ENCODE measurements around the gene ARHGEF17.

Gene ARHGEF17

DNA sequence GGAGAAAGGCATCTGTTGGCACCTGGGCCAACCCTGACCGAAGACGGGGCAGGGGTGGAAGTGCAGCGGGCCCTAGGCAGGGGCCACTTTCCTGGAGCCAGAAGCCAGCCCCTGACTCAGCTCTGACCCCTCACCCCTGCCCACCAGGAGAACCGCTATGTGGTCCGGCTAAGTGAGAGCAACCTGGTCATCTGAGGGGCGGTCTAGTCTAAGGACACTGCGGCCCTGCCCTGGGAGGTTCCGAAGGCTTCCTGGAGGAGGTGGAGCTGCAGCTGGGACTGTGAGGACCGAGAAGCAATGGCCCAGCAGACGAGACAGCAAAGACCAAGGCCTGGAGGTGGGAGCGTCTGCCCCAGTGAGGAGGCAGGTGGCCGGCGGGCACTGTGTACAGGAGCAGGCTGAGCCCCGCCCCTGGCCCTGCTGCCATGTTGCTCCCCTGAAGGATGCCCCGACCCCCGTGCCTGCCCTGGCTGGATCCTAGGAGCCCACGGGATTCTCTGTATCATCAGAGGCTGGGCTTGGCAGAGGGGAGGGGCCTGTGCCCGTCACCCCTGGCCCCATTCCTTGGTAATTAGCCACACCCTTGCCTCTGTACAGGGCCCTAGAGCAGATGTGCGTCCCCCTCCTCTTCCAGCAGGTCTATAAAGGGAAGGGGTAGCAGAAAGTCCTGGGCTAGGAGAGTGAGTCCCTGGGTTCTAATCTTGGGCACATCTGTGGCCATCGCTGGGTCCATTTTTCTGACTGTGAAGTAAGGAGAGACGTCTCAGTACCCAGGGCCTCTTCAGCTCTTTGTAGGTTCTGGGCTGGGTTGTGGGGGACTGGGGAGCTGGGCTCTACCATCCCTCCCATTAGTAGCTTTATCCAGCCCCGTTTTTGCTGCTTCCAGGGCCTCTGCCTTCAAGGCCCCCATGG, 87.5 kb downstream of the ARHGEF17 start:
- no peak for DNase-seq
- Mint-ChIP-seq H3K4me3 (no peak overlapping the region), H3K27me3 (no peaks in the 10 kb centered on the region), H3K4me1 (no peaks in the 10 kb centered on the region), H3K27ac (no peak overlapping the region), H3K9me3 (no peaks in the 10 kb centered on the region), H3K36me3 (peaks cover 15% of the 10 kb centered on the region)
- CTCF ChIA-PET = interaction anchor here (0.6 to 7.3 kb wide), 4 partner anchors 8 to 266 kb away, joined by 3 to 49 read pairs (median 10); no protein-coding TSS in a partner anchor

DNA sequence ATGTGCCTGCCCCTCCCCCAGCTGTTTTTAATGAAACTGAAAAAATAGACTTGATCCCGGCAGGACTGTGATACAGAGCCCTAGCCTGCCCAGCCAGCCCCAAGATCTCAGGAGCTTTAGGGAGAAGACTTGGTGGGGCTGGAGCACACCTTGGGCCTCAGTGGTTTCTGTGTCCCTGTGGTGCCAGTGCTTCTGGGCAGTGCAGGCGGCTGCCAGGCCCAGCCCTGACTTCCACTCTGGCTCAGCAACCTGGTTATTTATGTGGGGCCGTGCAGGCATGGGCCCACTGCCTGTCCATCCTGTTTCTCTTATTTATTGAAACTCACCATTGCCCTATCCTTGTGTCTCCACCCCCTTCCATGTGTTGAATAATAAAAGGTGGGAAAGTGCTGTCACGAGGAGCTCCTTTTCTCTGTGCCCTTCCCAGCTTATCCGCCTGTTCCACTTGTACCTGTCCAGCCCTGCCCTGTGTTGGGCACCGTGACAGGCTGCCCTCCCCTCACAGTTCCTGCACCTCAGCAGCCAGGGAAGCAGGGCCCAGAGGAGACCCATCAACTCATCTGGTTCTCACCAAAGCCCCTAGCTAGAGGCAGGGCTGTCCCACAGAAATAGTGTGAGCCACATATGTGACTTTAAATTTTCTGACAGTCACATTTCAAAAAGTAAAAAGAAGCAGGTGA, 88.3 kb downstream of the ARHGEF17 start:
- no peaks in the 10 kb centered on the region for H3K9me3 Mint-ChIP-seq
- CTCF ChIA-PET = interaction anchor here (0.6 to 7.3 kb wide), 5 partner anchors 8 to 265 kb away, joined by 3 to 49 read pairs (median 4); no protein-coding TSS in a partner anchor
- H3K4me3 Mint-ChIP-seq = no peak overlapping the region
- H3K27me3 Mint-ChIP-seq = no peaks in the 10 kb centered on the region
- no peak for DNase-seq
- H3K27ac Mint-ChIP-seq = no peak overlapping the region
- H3K36me3 Mint-ChIP-seq = peaks cover 15% of the 10 kb centered on the region
- H3K4me1 Mint-ChIP-seq = no peaks in the 10 kb centered on the region

DNA sequence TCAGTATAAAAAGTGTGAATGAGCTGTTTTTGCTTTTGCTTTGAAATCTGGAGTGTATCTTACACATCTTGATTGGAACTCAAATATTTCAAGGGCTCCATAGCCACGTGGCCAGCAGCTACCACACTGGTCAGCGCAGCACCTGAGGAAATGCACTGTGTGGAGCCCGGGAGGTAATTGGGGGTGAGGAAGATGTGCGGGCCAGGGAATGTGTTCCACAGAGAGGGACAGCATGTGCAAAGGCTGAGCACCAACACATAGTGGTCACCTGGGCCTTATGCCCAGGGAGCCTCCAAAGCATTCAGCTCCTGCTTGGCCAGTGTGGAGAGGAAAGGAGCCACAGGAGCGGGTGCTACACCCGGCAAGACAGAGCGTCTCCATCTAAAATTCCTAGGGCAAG, 88.9 kb downstream of the ARHGEF17 start:
- Mint-ChIP-seq H3K9me3 (no peaks in the 10 kb centered on the region), H3K27ac (no peak overlapping the region), H3K27me3 (no peaks in the 10 kb centered on the region), H3K36me3 (peaks cover 15% of the 10 kb centered on the region), H3K4me1 (no peaks in the 10 kb centered on the region), H3K4me3 (no peak overlapping the region)
- no peak for DNase-seq
- CTCF ChIA-PET = interaction anchor here (1.1 to 7.3 kb wide), 3 partner anchors 13 to 265 kb away, joined by 3 to 49 read pairs (median 15); no protein-coding TSS in a partner anchor

DNA sequence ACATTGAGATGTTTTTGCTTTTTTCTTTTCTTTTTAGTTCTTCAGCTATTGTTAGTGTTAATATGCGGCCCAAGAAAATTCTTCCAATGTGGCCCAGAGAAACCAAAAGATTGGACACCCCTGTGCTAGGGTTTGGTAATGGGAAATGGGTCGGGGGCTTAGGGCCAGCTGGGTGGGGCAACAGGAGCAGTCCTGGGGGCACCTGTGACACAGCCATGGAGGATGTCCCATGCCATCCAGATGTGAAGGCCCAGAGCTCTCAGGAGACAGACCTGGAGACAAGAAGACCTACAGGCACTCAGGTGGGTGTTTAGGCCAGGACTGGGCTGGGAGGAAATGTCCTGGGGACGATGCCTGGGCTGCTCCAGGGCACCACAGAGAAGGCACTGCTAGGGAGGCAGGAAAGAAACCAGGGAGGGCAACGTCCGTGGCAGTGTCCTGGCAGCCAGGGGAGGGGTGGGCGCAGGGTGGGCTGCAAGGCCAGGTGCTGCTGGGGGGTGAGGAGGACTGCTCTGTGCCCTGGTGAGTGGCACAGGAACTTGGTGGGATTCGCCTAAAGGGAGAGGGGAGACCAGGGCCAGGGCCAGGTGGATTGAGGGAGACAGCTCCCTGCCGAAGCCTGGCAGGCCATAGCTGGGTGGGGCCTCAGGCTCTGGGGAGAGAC, 89.5 kb downstream of the ARHGEF17 start:
- Mint-ChIP-seq H3K4me1 (no peaks in the 10 kb centered on the region), H3K27ac (peak overlapping the region; percentile 75), H3K9me3 (no peaks in the 10 kb centered on the region), H3K4me3 (no peak overlapping the region), H3K36me3 (peaks cover 15% of the 10 kb centered on the region), H3K27me3 (no peaks in the 10 kb centered on the region)
- no peak for DNase-seq
- CTCF ChIA-PET = interaction anchor here (1.1 to 7.3 kb wide), 3 partner anchors 13 to 264 kb away, joined by 3 to 49 read pairs (median 15); no protein-coding TSS in a partner anchor

DNA sequence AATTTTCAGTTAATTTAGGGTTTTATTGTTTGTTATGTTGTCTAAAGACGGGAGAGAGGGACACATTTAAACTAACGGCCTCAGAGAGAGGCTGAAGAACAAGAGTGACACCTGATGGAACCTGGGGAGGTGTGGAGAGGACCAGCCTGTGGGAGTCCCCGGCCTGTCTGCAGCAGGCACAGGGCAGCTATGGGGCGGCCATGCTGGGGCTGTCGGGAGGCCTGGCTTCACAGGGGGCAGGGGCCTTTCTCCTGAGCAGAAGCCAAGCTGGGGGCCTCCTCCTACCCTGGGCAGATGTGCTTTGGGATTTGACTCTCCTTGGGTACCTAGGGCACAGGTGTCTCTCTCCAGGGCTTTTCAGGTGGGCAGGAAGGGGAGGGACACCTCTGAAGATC, 90.1 kb downstream of the ARHGEF17 start:
- Mint-ChIP-seq H3K36me3 (peaks cover 14% of the 10 kb centered on the region), H3K27ac (no peak overlapping the region), H3K9me3 (no peaks in the 10 kb centered on the region), H3K4me3 (no peak overlapping the region), H3K4me1 (no peaks in the 10 kb centered on the region), H3K27me3 (no peaks in the 10 kb centered on the region)
- no peak for DNase-seq
- CTCF ChIA-PET = interaction anchor here (3.2 to 7.3 kb wide), 2 partner anchors 47 to 264 kb away, joined by 15 to 49 read pairs; no protein-coding TSS in a partner anchor

DNA sequence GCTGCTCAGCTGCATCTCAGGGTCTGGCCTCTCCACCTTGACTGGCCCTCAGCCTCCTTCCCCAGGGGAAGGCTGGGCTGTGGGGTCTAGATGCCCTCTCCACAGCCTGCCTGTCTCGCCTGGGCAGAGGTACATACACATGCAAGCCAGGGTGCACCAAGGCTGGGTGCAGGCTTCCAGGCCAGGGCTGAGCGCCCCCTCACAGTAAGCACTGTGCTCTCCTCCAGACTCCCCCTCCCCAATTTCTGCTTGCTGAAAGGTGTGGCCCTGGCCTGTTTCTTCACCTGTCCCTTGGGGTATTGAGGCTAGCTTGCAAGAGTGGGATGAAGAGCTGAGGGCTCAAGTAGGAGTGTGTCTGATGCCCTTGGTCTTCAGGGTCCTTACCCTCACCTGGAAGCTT, 90.6 kb downstream of the ARHGEF17 start:
- Mint-ChIP-seq H3K36me3 (peaks cover 8% of the 10 kb centered on the region), H3K9me3 (no peaks in the 10 kb centered on the region), H3K4me3 (no peak overlapping the region), H3K27me3 (no peaks in the 10 kb centered on the region), H3K4me1 (no peaks in the 10 kb centered on the region), H3K27ac (no peak overlapping the region)
- CTCF ChIA-PET = interaction anchor here (3.2 to 7.3 kb wide), 3 partner anchors 48 to 263 kb away, joined by 15 to 49 read pairs (median 19); no protein-coding TSS in a partner anchor
- DNase-seq = no peak

DNA sequence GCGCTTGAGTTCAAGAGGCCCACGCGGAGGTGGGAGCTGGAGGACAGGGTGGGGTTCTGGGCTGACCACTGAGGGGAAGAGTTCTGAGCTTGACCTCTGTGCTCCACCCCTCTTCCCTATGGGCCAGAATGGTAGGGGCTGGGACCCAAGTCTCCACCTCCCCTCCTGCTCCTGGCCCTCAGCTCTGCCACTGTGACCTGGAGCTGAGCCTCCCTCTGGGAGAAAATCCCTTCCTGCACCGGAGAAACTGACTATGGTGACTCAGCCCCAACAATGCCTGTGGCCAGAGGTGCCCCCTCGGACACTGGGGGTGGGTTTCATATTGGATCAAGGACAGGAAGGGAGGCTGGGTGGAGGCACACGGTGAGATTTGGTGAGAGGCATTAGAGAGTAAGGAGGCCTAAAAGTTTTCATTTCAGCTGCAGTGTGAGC, 91.1 kb downstream of the ARHGEF17 start:
- CTCF ChIA-PET = interaction anchor here (0.6 to 7.3 kb wide), 5 partner anchors 48 to 262 kb away, joined by 3 to 49 read pairs (median 4); no protein-coding TSS in a partner anchor
- H3K27ac Mint-ChIP-seq = no peak overlapping the region
- H3K4me3 Mint-ChIP-seq = no peak overlapping the region
- H3K4me1 Mint-ChIP-seq = no peaks in the 10 kb centered on the region
- DNase-seq = no peak
- no peaks in the 10 kb centered on the region for H3K9me3 Mint-ChIP-seq
- peaks cover 6% of the 10 kb centered on the region for H3K36me3 Mint-ChIP-seq
- no peaks in the 10 kb centered on the region for H3K27me3 Mint-ChIP-seq

DNA sequence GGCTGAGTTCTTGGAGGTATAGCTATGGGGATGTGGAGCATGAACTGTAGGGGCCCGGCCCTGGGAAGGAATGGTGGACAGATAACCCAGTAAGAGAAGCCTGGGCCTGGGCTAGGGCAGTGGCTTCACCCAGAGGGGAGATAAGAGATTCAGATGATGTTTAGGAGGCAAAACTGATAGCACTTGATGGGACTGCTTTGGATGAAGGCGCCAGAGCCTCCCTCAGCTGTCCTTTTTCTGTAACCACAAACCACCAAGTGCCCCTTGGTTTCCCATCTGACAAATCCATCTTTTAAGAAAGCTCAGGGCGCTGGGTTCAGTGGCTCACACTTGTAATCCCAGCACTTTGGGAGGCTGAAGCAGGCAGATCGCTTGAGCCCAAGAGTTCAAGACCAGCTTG, 91.6 kb downstream of the ARHGEF17 start:
- Mint-ChIP-seq H3K4me1 (no peaks in the 10 kb centered on the region), H3K27ac (no peak overlapping the region), H3K9me3 (no peaks in the 10 kb centered on the region), H3K4me3 (no peak overlapping the region), H3K36me3 (peaks cover 6% of the 10 kb centered on the region), H3K27me3 (no peaks in the 10 kb centered on the region)
- CTCF ChIA-PET = interaction anchor here (0.6 to 7.3 kb wide), 5 partner anchors 49 to 262 kb away, joined by 3 to 49 read pairs (median 4); no protein-coding TSS in a partner anchor
- DNase-seq = no peak

DNA sequence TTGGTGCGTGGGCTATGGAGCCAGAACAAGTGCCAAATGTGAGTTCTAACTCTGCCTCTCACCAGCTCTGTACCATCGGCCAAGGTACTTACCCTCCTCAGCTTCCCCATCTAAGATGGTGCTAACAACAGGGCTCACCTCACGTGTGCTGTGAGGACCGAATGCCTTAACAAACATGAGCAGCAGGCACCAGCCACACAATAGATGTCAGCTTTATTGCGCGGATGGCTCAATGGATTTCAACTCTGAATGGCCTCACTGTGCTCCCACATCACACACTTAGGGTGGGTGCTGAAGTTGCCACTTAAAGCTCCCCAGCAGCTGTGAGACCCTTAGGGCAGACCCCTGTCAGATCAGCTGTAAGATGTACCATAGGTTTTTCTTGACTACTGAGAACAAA, 92.2 kb downstream of the ARHGEF17 start:
- H3K27ac Mint-ChIP-seq = no peak overlapping the region
- no peaks in the 10 kb centered on the region for H3K27me3 Mint-ChIP-seq
- H3K36me3 Mint-ChIP-seq = peaks cover 6% of the 10 kb centered on the region
- CTCF ChIA-PET = interaction anchor here (0.6 to 7.3 kb wide), 6 partner anchors 14 to 261 kb away, joined by 3 to 49 read pairs (median 4); no protein-coding TSS in a partner anchor
- H3K4me1 Mint-ChIP-seq = no peaks in the 10 kb centered on the region
- no peak overlapping the region for H3K4me3 Mint-ChIP-seq
- H3K9me3 Mint-ChIP-seq = no peaks in the 10 kb centered on the region
- DNase-seq = no peak

DNA sequence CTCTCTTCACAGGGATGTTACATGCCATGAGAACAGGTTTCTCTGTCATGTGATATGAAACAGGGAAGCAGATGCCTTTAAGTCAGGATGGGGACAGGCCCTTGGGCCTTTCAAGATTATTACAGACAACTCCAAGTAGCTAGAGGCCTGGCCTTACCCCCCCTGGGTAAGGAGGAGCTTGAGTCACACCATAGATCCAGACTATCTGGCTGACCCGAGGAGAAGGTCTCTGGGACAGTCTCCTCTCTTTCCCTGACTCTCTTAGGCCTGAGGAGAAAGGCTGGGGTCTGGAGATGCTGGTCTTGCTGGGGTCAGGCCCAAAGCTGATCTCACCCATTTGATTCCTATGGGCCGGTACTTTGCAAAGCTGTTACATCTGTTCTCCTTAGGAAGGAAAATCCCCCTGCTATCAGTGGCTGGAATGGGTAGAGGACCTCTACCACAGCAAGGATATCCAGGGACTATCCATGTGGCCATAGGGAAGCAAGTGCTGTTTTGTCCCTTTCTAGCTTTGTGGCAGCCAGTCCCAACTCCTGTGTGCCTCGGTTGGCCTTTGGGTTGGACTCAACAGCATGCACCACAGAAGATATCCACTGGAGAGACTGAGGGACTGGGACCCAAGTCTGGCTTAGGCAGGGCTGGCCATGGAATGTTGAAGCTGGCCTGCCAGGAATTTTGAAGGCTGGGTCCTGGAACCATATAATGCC, 93.3 kb downstream of the ARHGEF17 start:
- CTCF ChIA-PET = interaction anchor here (1.0 to 7.3 kb wide), 3 partner anchors 50 to 260 kb away, joined by 4 to 49 read pairs (median 19); no protein-coding TSS in a partner anchor
- H3K4me1 Mint-ChIP-seq = no peaks in the 10 kb centered on the region
- H3K9me3 Mint-ChIP-seq = no peaks in the 10 kb centered on the region
- DNase-seq = no peak
- H3K27ac Mint-ChIP-seq = no peak overlapping the region
- peaks cover 8% of the 10 kb centered on the region for H3K36me3 Mint-ChIP-seq
- H3K4me3 Mint-ChIP-seq = no peak overlapping the region
- H3K27me3 Mint-ChIP-seq = no peaks in the 10 kb centered on the region

DNA sequence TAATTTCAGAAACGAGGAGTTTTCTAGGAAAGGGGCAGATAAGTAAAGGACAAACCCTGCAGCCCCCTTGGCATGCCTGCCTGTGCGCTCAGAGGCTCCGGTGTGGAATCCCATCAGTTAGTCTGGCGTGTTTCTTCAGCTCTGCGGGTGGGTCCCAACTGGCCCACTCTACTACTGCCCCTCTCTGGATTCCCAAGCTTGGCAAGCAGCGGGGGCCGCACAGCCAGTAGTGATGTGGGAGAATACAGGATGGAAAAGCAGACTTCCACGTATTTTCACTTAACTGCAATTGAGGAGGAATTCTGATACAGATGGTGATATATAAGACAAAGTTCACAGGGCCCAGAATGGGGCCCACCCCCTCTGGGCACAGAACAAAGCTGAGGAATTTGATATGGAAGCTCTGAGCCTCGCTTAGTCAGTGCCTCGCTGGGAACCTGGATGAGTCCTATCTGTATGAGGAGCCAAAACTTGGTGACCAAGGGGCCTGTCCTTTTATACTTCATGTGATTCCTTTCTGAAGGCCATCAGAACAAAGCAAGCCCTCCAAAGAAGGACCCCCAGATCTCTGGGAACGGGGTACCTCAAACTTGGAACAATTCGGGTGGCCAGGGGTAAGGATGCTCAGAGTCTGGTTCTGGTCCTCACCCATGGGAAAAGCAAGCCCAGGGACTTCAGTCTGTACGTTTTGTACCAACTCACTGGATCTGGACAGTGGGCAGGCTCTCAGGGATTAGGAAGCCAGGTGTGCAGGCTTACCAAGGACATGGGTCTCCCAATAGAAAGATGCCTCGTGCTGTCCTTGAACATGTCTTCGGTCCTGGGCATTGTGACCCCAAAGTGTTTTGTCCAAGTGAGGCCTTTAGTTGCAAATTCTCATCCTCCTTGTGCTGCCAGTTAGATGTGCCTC, 94.1 kb downstream of the ARHGEF17 start:
- no peak for DNase-seq
- Mint-ChIP-seq H3K4me3 (no peak overlapping the region), H3K9me3 (no peaks in the 10 kb centered on the region), H3K36me3 (peaks cover 9% of the 10 kb centered on the region), H3K27ac (no peak overlapping the region), H3K27me3 (no peaks in the 10 kb centered on the region), H3K4me1 (no peaks in the 10 kb centered on the region)
- CTCF ChIA-PET = interaction anchor here (1.0 to 7.3 kb wide), 6 partner anchors 50 to 259 kb away, joined by 4 to 49 read pairs (median 7); no protein-coding TSS in a partner anchor

DNA sequence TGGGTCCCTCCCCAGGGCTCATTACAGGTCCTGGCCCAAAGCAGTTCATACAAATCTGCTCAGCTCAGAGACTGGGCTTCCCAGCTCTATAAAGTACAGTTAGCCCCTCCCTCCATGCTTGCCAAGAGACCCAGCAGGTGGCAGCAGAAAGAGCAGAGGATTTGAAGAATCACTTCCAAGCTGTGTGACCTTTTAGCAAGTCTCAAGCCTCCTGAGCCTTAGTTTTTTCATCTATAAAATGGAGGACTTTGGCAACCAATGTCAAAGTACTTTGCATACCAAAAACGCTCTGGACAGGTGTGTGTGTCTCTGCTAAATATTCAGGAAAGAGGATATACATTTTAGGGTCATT, 94.7 kb downstream of the ARHGEF17 start:
- peak; percentile 44 for DNase-seq
- CTCF ChIA-PET = interaction anchor here (1.1 to 1.6 kb wide), 4 partner anchors 51 to 260 kb away, joined by 4 to 7 read pairs (median 6); no protein-coding TSS in a partner anchor
- Mint-ChIP-seq H3K9me3 (no peaks in the 10 kb centered on the region), H3K27ac (no peak overlapping the region), H3K4me1 (no peaks in the 10 kb centered on the region), H3K36me3 (peaks cover 13% of the 10 kb centered on the region), H3K4me3 (no peak overlapping the region), H3K27me3 (no peaks in the 10 kb centered on the region)
